NCI-H510A (cell line): ENCODE data around the gene BOK.

Source experiments
- DNase-seq: peaks from one replicate; lab custom pipeline; 2025; lab: John Stamatoyannopoulos, UW

BOK gene

GRCh38 chr2:241601841-241602240, 43.3 kb downstream of the BOK start:
- no peak for DNase-seq

- no peak for DNase-seq
Measured at GRCh38 chr2:241602720-241603119, 44.2 kb downstream of the BOK start.

- no peak for DNase-seq
Measured at GRCh38 chr2:241603686-241604085, 45.1 kb downstream of the BOK start.

- DNase-seq = no peak
Measured at GRCh38 chr2:241606186-241606585, 47.6 kb downstream of the BOK start.

GRCh38 chr2:241607162-241607885, 48.8 kb downstream of the BOK start:
- no peak for DNase-seq

- no peak for DNase-seq
Measured at GRCh38 chr2:241608881-241609280, 50.3 kb downstream of the BOK start.

GRCh38 chr2:241609859-241610793, 51.6 kb downstream of the BOK start:
- DNase-seq = no peak

- DNase-seq = no peak
Measured at GRCh38 chr2:241611062-241611461, 52.5 kb downstream of the BOK start.

- DNase-seq = no peak
Measured at GRCh38 chr2:241612156-241613016, 53.8 kb downstream of the BOK start.

- no peak for DNase-seq
Measured at GRCh38 chr2:241613017-241613780, 54.7 kb downstream of the BOK start.

- no peak for DNase-seq
Measured at GRCh38 chr2:241615041-241615440, 56.5 kb downstream of the BOK start.

GRCh38 chr2:241615522-241616052, 57.0 kb downstream of the BOK start:
- no peak for DNase-seq

GRCh38 chr2:241616168-241617125, 57.9 kb downstream of the BOK start:
- DNase-seq = no peak

- DNase-seq = no peak
Measured at GRCh38 chr2:241617431-241618154, 59.0 kb downstream of the BOK start.

GRCh38 chr2:241618296-241618805, 59.8 kb downstream of the BOK start:
- DNase-seq = no peak

GRCh38 chr2:241618829-241619228, 60.3 kb downstream of the BOK start:
- no peak for DNase-seq

- no peak for DNase-seq
Measured at GRCh38 chr2:241619597-241620418, 61.3 kb downstream of the BOK start.

GRCh38 chr2:241620419-241620769, 61.8 kb downstream of the BOK start:
- DNase-seq = no peak
